Measurements from ENCODE around the gene ZNF326.

GRCh38 chr1:90074970-90075391 is 80.1 kb downstream of the ZNF326 start:
- TF ChIP-seq CTCF (optimal IDR thresholded peaks at IDR 0.05 in 1 of 3, IDR thresholded peaks at IDR 0.05 in 1 of 3, conservative IDR thresholded peaks at IDR 0.05 in 1 of 3; ENCODE audit: extremely low read depth in 1 of 3, insufficient read depth in 2 of 3, low read length in 3 of 3) (no peak), EZH2 (IDR thresholded peaks at IDR 0.05; ENCODE audit: low read length) (no peak)

Data from keratinocyte (primary cell).